Activated CD8-positive, alpha-beta memory T cell treated with anti-CD3 and anti-CD28 coated beads, Interleukin-2, amount 50 U/mL, for 24 hours (primary cell): Measurements from ENCODE around the gene SPATA1.
A peak's percentile ranks its signal among the peaks of the same experiment; 100 is the strongest.
"Not testable (repeated sequence)": the region's sequence is repeated elsewhere in the genome, so short reads cannot be mapped to it uniquely, and the experiment has no call there.

Experiments
- DNase-seq: peaks from one replicate; pipeline ENCODE4 v3.0.0-alpha.2; 2020; ENCODE audit errors: extremely low read depth

SPATA1 gene, protein sequence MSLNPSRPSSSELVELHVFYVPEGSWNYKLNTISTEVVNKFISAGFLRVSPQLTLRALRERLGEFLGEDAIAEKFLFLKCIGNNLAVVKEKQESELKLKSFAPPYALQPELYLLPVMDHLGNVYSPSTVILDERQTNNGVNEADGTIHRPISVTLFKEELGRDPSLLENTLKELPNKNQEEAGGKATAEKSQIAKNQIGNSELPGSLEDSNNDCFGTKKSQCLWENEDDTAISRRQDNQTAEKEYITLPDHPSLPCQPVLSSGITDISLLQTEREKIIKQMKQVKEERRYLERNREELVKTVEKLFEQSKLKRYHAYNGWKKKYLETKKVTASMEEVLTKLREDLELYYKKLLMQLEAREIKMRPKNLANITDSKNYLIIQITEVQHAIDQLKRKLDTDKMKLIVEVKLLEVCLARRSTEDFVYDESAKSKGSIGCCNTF

DNA sequence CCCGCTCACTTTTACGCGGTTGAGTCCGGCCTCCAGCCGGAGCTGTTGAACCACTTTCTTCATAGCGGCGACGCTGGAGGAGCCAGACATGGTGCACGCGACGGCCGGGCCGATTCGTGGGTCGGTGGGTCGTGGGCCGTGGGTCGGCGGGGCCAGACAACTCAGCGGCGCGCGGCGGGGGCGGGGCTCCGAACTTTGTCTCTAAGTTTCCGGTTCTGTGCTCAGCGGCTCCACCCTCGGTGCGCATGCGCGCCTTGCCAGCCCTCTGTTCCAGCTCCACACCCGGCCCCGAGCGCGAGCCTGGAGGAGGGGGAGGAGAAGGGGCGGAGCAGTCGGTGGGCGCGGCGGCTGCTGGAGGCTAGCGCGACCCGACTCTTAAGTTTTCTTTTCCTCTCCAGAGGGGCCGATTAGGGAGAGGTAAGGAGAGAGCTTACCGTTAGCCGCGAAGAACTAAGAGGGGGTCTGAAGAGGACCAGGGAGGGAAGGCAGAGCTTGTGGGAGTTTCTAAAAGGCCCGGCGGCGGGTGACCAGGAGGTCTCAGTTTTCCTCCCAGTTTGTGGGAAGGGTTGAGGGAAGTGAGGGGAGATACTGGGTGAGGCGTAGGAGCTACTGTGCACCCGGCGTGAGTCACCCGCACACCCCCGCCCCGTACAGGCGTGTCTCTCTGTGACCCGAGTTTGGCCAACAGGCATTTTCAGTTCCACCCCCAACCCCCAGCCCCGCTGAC lies at the start of gene SPATA1, which contains the start of gene GNG5:
TSS of gene SPATA1 (plus strand) at position 385 of the 727 bp plus-strand sequence. CDS start 9,974 bp downstream, outside the sequence.
TSS of gene GNG5 (minus strand) at position 580 of the 727 bp plus-strand sequence. CDS start at position 90, 490 bp downstream.
- DNase-seq, result peak; percentile 95

DNA sequence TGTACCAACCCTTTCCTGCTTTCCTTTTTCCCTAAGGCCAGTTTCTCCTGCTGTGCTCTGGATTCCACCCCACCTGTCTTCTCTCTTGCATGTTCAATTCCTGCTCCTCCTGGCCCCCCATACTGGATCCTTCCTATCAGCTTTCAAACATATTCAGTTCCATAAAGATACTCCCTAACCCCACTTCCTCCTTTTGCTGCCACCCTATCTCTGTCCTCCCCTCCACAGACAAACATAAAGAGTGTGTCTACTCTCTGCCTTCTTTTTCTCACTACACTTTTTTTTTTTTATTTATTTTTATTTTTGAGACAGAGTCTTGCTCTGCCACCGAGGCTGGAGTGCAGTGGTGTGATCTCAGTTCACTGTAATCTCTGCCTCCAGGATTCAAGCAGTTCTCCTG lies 44.1 kb upstream of the SPATA1 start:
- no peak for DNase-seq

DNA sequence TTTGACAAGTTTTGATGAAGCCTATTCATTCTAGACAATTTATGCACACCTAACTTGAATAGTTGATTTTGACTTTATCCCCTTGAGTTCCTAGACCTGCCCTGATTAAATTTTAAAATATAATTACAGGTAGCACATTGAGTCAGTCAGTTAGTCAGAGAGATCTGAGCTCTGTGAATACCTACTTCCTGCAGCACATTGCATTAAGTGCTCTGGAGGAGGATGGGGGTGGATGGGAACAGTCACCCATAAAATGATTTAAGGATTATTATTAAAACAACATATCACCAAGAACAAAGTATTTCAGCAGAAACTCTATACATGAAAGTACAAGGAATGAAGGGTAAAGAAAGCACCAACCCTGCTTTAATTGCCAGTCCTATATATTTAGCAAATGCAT lies 38.9 kb upstream of the SPATA1 start:
- no peak for DNase-seq

GRCh38 chr1:84476225-84476624 lies 30.0 kb upstream of the SPATA1 start:
- no peak for DNase-seq

- DNase-seq, result peak; percentile 56
Observed at GRCh38 chr1:84478876-84479868, 27.0 kb upstream of the SPATA1 start, which contains the start of gene RPF1. TSS of gene RPF1 (plus strand) at chr1:84479266. CDS start at chr1:84479282, 16 bp downstream.

DNA sequence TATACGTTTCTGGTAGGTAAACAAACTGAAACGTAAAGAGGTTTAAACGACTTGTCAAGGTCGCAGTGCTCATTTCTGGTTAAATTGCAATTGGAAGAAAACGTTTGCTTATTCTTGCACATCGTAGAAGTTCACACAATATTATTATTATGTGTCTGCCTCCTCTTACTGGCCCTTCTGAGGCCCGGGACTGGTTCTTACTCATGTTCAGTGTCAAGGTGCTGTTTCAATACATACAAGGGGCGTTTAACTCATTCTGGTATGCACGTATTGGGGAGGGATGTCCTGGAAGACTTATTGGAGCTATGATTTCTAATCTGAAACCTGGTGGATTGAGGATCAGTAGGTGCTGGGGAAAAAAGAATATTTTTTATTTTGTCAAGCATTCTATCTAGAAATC lies 26.2 kb upstream of the SPATA1 start:
- DNase-seq, result no peak

GRCh38 chr1:84480650-84481049 lies 25.5 kb upstream of the SPATA1 start:
- DNase-seq, result no peak

DNA sequence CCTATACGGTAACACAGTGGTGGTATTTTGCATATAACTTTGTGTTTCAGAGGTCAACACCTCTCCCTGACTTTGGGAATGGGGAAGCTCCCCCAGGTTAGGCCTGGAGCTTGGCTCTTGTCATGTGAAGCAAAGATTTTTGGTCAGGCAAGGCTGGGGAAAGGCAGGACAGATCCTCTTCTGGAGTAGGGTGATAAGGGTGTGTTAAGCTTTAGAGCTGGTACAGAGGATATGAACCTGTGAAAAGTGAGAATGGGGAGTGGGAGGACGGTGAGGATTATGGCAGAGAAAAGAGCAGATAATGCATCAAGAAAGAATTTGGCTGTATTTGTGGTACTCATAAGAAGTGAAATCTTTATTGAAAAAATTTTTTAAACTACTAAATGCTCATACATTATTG lies 24.9 kb upstream of the SPATA1 start:
- no peak for DNase-seq

DNA sequence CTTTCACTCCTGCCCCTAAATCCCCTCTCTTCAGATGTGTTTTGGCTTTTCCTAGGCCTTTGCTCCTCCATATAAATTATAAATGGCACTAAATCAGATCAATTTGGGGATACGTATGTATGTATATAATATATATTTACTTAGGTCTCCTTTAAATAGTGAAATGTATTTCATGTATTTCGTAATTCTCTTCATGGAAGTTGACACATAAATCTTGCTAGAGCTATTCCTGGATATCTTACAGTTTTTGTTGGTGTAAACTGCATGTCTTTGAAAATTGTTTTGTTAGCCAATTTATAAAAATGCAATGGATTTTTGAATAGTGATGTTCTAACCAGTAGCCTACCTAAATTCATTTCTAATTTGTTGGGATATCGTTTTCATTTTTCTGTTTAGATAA lies 18.1 kb upstream of the SPATA1 start:
- DNase-seq, result no peak

GRCh38 chr1:84489766-84490165 lies 16.4 kb upstream of the SPATA1 start:
- no peak for DNase-seq

DNA sequence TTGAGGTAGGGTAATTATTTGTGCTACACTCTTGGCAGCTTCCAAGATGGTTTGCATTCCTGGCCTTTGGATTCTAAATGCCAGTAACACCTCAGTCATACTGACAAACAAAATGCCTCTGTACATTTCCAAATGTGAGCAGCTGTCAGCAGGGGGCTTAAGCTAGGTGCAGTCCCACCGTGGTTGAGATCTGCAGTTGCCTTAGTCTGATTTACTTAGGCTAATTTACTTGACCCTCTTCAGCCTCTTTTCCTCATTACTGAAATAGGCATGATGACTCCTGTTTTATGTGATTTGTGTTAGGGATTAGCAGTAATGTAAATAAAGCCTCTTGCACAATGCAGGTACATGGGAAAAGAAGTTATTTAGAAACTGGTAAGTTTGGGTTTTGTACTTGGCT lies 13.5 kb upstream of the SPATA1 start:
- DNase-seq, result no peak

DNA sequence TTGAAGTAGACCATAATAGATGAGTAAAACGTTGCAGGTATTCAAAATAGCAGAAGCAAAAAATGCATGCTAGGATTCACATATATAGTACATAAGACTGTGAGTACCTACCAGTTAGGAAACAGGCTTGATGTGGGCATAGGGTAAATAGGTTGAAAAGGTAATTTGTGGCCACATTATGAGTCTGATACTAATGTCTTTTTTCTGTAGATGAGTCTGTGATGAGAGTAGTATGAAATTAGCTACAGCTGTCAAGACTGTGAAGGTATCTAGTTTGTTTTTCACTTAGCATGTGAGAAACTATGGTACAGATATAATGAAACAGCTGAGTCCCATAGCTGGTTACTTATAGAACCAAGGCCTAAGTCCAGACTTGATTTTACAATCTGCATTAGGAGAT lies 12.4 kb upstream of the SPATA1 start:
- no peak for DNase-seq

DNA sequence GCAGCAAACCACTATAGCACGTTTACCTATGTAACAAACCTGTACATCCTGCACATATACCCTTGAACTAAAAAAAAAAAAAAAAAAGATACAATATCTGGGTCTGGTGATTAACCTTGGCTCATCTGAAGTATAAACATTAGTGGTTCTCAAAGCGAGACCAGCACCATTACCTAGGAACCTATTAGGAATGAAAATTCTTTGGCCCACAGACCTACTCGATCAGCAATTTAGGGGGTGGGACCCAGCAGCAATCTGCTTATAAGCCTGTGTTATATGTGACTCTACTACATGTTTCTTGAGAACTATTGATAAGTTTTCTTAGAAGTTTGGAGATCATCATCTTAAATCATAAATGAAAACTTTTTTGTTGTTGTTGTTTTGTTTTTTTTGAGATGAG lies 9.7 kb upstream of the SPATA1 start:
- no peak for DNase-seq

GRCh38 chr1:84497631-84498275 lies 8.4 kb upstream of the SPATA1 start:
- no peak for DNase-seq

GRCh38 chr1:84502927-84503326 lies 3.3 kb upstream of the SPATA1 start:
- DNase-seq, result no peak

DNA sequence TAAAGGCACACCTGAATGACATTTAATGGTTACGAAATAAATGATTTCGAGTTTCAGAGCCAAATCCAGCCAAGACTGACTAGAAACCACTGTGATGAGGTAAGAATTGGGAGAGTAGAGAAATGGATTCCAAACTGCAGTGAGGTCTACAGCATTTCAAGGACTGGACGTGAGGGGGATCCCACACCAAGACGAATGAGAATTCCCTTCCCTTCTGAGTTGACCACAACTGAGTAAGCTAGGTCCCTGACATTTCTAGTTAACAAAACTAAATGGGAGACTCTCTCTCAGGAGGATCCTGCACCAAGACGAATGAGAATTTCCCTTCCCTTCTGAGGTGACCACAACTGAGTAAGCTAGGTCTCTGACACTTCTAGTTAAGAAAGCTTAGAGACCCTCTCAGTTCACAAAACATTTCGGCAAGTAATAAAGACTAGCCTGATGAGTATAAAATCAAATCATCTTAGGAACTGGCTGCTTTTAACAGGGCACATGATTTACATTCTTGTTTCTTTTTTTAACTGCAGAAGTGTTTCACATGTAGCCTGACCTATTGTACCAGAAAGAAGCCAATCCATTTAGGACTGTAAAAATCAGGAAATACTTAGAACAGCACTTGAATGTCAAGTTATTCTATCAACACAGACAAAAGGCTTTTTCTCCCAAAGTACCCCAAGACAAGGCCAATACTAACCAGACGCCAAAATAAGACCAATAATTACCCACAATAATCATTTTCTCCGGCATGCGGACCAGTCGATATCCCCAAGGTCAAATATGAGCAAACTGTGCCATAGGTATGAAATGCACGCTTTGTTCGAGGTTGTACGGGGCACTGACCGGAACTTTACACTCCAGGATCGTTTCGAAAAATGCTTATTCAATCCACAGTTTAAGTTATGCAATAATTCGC lies 1.4 kb upstream of the SPATA1 start:
- DNase-seq, result no peak

DNA sequence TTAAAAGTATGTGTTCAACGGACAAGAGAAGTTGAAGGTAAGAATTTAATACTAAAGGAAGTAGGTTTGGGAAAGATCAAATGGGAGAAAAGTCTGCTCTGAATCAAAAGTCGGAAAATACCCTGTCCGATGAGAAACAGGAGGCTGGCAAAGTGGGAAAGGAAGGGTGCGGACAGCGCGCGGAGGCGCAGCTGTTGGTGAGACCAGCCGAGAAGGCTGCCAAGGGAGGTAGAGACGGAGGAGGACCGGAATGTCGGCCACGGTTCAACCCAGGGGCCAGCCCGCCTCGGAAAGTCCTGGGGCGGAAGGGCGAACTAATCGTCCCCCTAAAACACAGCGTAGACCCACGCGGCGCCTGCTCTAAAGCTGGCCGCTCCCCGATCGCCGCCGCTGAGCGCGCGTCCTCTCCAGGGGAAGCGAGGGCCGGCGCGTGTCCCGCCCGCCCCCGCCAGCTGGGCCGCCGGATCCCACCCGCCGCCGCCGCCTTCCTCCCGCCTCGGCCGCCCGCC lies 639 bp upstream of the SPATA1 start:
- DNase-seq, result peak; percentile 10

DNA sequence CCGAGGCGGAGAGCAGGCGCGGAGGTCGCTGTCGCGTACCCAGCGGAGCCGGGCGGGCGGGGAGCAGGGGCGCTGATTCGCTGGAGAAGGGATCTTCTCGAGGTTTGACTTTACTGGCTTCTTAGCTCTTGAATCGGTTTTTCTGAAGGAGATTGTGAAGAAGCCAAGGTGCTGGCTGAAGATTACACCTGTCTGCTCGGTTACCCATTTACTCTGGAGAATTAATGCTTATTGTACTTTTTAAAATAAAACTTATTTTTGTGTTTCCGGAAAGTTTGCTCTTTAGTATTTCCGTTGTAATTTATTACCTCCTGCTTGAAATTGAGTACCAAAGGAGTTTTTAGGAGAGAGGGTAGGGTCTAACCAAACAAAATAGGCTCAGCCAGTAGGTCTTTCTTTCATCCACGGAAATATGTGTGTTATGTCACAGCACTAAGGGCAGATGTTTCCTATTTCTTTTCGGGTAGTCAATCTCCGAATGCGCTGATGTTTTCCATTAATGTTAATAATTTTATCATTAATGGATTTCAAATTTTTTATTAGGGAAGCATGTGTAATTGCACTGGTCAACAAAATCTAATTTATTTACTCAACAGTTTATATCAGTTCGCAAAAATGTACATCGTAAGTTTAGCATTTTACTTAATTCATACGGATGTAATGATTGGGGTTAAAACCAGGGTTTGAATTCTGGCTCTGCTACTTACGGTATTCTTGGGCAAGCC lies 705 bp downstream of the SPATA1 start:
- no peak for DNase-seq

DNA sequence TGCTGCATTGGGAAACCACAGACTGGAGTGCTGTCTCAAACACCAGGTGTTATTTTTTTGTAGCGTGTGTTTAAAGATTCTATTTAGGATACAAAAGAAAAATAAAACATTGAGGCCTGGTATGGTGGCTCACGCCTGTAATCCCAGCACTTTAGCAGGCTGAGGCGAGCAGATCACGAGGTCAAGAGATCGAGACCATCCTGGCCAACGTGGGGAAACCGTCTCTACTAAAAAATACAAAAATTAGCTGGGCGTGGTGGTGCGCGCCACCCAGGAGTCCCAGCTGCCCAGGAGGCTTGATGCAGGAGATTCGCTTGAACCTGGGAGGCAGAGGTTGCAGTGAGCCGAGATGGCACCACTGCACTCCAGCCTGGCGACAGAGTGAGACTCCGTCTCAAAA lies 1.7 kb downstream of the SPATA1 start:
- not testable (repeated sequence) for DNase-seq
